GM18502 (cell line): ENCODE results near the gene SHLD1.
A peak's percentile ranks its signal among the peaks of the same experiment; 100 is the strongest.

Experiments
- ATAC-seq: cut with Tn5 transposase; IDR thresholded peaks from one replicate; pipeline ENCODE4 v1.9.1; 2021; ENCODE audit warnings: mild to moderate bottlenecking; ENCODE audit not compliant: unreplicated experiment, poor library complexity

SHLD1 gene

DNA sequence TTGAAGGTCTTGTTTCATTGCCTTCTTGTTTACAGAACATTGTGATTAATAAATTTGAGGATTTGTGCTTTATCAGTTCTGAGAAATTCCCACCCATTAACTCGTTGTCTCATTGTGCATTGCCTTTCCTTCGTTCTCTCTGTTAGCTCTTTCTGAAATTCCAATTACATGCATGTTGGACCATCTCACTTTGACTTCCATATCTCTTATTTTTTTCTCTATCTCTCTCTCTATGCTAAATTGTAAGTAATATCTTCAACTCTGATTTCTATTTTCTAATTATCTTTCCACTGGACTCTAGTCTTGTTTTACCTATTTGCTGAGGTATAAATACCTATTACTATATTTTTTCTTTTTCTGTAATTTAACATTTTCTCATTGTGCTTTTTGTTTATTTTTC is 92.3 kb downstream of the SHLD1 start:
- ATAC-seq, result no peak

DNA sequence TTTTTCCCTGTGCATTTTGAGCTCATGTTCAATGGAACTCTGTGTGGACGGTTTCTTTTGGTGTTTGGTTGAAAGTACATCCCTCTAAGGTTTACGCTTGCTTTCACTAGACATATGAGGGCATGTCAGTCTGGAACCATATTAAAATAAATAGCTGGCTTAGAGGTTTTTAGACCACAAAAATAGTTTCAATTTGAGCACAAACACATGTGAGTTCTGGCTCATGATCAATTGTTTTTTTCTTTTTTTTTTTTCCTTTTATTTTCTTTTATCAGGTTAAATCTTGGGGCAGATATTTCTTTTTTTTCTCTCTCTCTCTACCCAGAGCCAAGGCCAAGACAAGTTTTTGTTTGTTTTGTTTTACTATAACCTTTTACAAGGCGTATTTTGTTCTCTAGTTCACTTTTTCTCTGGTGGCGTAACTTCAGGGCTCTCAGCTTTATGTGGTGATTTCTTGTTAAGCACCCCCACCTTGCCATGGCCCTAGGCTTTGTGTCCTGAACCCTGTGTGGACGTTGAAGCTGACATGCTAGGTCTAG is 92.9 kb downstream of the SHLD1 start:
- ATAC-seq, result peak; percentile 74

DNA sequence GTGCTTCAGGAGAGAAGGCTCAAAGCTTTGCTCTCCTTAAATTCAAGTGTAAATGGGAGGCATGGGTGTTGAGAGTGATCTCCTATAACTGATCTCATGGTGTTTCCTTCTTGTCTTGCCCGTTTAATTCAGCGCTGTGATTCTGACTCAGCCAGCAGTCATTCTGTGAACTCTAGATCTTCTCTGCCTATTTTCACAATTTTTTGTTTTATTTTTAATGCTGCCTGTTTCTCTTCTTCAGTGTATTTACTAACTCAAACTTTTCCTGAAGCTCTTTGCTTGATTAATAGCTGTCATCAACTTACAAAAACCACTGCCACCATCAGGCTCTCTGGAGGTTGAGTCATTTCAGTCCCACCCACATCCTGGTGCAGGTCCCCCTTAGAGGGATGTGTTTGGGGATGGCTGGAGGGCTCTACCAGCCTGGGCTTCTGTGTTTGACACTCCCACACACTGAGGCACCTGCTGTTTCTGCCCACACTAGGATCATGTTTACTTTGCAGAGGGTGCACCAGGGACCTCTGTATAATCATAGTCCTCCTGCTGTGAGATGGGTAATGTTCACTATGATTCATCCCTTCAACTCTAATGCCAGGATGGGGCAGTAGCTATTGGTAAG is 94.0 kb downstream of the SHLD1 start:
- peak; percentile 87 for ATAC-seq

DNA sequence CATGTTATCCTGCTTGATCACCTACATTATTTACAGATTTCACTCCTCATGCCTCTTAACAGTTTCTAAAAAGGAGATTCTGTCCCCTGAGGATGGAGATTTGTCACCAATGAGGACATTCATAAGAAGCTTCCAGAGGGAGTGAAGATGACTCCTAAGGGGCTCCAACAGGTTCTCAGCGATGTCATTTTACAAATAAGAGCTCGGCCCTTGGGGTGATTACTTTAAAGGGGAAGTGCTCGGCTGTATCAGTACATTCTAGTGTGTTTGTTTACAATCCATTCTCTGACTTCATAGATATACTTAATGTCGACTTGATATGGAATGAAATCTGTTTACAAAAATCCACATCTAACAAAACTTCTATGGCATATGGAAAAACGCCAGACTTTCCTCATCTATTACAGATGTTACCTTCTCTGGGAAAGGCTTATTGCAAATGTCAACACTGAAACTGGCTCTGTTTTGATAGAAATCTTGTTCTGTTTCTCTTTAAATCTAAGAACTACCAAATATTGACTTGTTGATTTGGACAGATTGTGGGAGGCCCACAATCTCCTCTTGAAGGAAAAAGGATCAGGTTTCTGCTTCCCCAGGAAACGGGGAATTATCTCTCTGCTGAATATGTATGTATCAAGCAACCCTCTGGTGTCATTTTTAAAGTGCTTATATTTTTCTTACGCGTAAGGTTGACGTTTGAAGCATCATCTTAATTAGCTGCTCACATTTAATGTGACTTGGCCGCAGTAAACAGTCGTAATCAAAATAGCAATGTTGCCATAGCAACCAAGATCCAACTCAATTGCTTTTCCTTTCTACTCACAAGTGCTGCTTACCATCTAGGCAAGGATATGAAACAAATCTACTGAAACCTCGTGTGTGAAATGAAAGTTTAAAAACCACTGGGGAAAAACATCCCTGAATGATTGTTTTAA is 95.7 kb downstream of the SHLD1 start:
- no peak for ATAC-seq

DNA sequence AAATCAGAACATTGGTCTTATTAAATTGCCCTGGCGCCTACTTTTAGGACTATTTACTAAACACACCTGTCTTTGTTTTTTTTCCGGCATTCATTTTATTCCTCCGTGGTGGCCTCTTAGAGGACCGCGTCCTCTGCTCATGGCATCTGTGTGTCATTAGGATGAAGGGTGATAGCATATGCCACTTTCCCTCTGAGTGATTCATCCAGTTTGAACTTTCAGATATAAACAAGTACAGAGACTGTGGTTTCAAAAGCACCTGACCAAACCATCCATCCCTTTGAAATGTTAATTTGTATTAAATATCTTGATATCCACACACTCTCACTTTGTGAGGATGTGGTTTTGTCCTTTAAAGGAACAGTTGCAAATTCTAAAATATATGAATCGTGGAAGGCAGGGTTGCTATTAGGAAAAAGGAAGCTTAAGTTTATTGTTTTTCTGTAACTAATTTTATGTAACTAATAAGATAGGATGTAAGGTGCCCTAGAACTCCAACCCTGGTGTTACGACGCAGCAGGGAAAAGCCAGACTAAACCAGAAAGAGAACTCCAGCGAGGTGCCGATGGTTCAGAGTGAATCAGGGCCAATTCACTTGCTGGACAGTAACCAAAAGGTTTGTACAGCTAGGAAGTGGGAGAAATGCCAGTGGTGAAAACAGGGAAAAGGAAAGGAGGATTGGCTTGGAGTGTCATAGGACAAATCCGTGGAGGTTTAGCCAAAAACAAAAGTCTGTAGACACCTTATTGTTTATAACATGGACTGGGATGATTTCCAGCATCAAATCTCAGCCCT is 98.7 kb downstream of the SHLD1 start:
- ATAC-seq, result no peak

DNA sequence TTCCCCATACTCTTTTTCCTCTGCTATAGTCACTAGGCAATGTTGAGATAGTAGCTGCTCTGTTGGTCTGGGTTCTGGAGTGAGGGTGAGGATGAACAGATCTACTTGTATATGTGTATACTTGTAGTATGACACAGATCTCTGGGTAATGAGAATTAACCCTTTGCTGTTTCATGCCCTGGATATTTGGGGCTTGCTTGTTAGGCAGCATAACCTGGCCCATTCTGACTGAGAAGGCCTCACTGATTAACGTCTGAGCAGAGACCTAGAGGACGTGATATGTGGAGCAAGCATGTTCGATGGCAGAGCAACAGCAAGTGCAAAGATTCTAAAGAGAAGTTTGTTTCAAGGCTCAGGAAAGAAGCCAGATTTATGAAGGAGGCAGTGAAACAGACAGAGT is 105.7 kb downstream of the SHLD1 start:
- no peak for ATAC-seq

DNA sequence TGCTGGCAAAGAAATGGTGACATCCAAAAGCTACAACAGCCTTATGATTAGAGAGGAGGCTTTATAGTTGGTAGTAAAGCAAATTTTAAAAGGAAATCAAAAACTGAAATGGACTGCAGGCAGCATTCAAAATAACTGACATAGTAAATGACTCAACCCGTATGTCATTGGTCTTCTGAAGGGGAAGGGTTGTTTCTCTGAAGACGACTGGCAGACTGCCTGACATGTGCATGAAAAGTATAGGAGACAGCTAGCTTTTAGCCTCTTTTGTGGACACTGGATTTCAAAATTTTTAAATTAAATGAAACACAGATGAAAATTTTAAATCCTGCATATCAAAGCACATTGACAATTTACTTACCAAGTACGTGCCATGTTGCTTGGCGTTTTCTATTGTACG is 109.4 kb downstream of the SHLD1 start:
- ATAC-seq, result no peak

DNA sequence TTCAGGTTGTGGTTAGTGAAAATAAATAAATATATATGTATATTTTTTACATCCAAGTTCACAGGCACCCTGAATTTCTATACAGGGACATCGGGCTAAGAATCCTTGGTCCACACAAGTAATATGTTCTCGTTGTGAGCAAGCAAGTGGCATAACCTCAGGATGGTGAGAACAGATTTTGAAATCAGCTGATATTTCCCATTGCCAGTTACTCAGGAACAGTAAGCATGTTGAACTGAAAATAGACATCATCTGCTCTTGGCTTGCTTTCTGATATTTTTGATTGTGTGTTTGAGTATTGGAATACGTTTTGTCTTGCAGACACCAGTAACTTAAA is 112.5 kb downstream of the SHLD1 start:
- ATAC-seq, result no peak

DNA sequence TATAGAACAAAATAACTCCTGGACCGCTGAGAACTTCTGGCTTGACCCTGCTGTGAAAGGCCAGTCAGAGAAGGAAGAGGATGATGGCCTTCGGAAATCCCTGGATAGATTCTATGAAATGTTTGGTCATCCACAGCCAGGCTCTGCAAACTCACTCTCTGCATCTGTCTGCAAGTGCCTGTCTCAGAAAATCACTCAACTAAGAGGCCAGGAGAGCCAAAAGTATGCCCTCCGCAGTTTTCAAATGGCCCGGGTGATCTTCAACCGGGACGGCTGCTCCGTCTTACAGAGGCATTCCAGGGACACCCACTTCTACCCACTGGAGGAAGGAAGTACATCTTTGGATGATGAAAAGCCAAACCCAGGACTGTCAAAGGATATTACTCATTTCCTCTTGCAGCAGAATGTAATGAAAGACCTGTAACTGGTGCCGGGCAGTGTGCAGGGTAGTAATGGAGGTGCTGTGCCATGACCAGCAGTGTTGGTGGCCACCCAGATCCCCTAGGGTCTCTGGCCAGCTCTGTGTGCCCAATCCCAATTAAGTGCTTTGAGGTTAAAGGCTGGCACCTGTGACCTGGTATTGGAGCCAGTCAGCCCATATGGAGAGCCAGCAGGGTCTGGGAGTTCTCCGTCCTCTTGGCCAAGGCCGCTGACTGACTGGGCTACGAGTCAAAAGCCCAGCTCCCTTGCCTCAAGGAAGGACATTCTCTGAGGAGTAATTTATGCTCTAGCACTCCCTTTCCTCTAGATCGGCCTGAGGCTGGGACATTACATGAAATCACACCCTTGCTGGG is 113.0 kb downstream of the SHLD1 start:
- ATAC-seq, result no peak

DNA sequence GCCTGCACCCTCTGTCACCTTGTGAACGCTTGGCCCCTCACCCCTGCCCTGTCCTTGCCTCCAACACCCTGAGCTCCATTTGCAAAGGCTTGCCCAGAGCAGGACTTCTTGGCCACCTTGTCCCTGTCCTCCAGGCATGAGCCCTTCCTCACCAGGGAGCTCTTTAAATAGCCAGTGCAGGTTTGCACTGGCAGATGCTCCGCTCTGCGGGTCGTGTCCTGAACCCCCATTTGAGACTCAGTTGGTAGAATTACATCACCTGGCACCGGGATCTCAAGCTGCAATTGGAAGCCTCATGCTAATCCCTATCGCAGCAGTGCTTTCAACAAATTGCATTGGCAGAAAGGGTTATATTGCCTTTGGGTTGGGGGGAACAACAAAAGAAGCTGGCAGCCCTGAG is 114.2 kb downstream of the SHLD1 start:
- ATAC-seq, result no peak

DNA sequence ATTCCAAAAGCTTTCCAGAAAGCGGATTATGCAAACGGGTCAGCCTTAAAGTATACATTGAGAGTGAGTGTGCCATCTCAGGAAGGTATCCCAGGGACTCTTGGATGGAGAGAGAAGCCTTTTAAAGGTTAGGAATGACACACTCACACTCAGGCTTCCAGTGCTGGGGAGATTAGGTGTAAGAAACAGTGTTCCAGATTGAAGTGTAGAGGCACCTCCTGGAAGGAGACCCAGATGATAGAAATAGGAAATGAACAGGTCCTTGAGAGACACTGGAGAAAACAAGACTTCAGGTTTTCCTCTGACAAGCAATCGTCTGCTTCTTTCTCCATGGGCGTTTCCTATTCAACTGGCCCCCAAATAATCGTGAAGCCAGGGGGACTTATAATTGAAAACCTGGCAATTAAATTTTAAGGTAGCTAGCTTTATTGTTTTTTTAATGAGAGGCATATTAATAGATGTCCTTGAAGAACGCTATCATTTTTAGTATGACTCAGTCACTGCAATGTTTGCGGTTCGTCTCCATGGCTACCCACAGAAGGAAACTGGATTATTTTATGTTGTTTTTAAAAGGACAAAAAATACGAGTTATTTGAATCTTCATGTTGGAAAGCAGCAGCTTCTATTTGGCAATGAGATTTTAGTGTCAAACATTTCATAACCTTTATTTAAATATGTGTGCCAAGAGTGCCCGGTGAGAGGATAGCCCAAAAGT is 114.8 kb downstream of the SHLD1 start:
- ATAC-seq, result no peak

DNA sequence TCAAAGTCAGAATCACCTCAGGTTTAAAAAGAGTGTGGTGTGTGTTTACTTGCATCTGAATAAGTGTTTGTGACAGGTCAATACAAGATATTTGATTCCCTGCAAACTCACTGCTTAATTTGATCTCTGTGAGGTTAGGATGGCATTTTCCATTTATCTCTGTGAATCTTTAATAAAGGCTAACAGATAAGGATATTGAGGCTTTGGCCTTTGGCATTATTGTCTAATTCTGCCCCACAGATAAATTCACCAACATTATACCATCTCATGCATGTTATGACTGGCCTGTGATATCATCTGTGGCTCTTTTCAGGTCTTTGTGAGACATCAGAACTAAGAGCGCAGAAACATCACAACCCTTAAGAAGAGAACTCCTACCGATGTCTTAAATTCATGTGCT is 115.4 kb downstream of the SHLD1 start:
- no peak for ATAC-seq

DNA sequence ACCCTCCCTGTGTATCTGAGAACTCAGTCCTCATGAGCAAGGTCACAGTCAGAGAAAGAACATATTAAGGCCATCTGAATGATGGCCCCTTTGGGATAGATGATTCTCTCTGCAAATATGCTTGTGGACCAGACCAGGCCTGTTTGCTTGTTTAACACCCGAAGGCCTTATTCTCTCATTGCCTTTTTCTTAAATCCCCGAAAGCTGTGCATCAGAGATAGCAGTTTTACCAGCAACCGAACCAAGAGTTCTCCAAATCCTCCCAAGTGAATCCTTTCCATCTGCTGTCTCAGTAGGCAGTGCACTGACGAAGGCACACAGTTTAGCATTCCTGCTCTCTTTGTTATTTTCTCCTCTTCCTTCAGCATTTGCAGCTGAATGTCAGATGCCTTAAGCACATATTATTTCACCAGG is 120.4 kb downstream of the SHLD1 start:
- ATAC-seq, result no peak

DNA sequence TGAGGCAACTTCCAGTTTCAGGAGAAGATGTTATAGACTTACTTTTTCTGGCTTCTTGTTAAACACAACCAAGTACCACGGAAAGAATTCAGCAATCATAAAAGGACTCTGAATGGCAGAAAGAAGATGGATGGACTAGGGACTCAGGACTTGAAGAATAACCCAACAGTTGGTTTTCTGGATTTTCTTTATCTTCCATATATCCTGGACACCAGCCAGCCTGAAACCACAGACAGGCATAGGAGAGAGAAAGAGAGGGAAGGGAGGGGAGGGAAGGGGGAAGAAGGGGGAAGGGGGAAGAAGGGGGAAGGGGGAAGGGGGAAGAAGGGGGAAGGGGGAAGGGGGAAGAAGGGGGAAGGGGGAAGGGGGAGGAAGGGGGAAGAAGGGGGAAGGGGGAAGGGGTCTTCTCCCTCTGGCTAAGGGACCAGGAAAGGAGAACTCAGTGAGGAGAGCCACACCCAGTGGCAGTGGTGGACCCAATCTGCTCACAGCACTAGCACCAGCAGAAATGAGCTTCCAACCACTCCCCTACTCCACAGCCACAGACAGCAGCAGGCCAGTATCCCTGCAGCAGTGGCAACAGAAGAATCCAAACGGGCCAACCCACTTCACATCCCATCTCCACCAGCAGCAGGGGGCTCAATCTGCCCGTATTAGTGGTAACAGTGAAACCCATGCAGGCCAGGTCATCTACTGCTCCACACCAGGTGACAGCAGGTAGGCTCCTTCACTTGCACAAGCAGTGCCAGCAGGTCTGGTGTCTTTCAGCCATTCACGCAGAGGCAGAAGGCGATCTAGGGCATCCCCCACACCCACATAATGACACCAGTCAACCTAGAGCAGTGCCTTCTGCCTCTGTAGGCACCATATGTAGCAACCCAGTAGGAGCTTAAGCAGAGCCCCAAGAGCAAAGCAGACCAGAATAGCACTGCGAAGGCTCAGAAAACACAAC is 121.5 kb downstream of the SHLD1 start:
- no peak for ATAC-seq

DNA sequence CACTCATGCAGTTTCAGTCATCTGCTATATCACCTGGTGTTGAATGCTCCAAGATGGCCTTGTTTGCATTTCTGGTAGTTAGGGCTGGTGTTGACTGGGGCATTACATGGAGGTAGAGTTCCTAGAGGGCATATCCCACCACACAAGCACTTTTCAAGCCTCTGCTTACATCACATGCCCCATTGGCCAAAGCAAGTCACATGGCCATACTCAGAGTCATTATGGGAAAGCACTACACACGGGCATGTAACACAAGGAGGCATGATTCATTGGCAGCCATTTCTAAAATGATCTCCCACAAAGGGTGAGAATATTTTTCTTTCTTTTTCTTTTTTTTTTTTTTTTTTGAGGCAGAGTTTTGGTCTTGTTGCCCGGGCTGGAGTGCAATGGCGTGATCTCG is 126.9 kb downstream of the SHLD1 start:
- no peak for ATAC-seq

DNA sequence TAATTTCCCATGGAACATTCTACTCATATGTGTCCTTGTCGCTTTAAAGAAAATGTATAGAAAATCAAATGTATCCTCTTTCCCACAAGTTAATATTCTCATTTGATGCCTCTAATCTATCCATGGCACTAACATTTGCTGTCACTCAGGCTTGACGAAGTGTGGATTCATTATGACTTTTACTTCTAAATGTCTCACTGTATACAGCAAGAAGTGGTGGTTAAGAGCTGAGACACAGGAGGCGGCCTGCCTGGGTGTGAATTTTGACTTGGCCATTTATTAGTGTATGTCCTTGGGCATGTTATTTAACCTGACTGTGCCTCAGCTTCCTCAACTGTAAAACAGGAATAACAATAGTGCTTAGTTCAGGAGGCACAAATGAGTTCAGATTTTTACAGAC is 130.1 kb downstream of the SHLD1 start:
- no peak for ATAC-seq

DNA sequence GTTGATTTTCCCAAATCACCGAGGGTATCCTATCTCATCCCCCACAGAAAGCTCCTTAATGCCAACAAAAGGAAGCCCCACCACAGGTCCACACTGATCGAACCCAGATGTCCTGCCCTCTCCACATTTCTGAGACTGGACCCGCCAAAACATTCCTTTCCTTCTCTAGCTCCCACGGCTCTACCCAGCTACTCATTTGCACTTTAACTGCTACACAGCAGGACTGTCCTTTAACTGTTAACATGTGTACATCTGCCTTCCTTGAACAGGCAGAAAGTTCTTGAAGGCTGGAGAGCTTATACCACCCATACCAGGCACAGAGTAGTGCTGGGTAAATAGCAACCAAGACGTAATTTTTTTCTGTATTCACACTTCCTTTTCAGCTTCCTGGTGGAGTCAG is 131.5 kb downstream of the SHLD1 start:
- ATAC-seq, result no peak

DNA sequence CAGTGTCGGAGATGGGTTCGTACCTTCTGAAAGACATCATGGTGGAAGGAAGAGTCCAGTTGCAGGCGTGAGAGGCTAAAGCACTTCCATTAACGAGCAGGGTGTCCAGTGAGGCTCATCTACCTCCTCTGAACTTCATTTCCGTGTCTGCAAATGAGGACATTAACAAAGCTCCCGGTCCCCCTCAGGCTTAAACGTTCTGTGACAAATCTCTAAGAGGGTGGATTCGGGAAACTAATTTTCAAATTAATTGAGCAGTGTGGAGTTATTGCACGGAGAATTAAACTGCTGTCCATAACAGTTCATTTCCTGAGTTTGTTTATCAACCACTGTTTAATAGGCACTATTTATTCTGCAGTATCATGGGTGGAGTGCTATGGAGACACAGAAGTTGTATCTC is 132.0 kb downstream of the SHLD1 start:
- no peak for ATAC-seq
